ENCODE measurements around the gene HOXD12.

DNA sequence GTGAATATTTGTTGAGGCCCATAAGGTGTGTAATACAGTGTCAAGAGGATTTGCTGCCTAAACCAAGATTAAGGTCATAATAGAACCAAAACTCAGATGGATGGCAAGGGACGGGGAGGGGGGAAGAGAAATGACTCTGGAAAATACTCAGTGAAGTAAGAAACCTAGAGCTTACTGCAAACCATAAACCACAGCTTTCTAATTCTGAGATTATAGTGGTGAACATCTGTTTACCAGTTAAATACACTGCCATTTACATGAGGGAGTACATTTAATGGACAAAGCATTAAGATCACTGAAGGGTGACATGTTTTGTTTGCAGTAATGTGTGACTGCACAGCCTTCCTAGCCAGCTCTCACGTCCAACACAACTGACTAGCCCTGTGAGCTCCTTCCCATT lies 35.6 kb upstream of the HOXD12 start:
- TF ChIP-seq, protein P1, sequence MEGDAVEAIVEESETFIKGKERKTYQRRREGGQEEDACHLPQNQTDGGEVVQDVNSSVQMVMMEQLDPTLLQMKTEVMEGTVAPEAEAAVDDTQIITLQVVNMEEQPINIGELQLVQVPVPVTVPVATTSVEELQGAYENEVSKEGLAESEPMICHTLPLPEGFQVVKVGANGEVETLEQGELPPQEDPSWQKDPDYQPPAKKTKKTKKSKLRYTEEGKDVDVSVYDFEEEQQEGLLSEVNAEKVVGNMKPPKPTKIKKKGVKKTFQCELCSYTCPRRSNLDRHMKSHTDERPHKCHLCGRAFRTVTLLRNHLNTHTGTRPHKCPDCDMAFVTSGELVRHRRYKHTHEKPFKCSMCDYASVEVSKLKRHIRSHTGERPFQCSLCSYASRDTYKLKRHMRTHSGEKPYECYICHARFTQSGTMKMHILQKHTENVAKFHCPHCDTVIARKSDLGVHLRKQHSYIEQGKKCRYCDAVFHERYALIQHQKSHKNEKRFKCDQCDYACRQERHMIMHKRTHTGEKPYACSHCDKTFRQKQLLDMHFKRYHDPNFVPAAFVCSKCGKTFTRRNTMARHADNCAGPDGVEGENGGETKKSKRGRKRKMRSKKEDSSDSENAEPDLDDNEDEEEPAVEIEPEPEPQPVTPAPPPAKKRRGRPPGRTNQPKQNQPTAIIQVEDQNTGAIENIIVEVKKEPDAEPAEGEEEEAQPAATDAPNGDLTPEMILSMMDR (IDR thresholded peaks at IDR 0.05; ENCODE audit: low read length) = no peak
- TF ChIP-seq EZH2 (optimal IDR thresholded peaks at IDR 0.05; ENCODE audit: low read depth, low read length) = no peak

Measured in MM.1S (cell line).